Osteocyte (in vitro differentiated cells): ENCODE results near the gene RBBP7. TPM values are rescaled to one million over a fixed set of nuclear protein-coding genes. Genes with fewer than 3 reads are reported as not detected.
A peak's percentile ranks its signal among the peaks of the same experiment; 100 is the strongest.

ENCODE experiments used
- DNase-seq: peaks from one replicate; pipeline ENCODE4 v3.0.0; 2021; ENCODE audit warnings: mixed read lengths; ENCODE audit not compliant: unreplicated experiment; ENCODE audit errors: extremely low spot score
- H3K27ac Mint-ChIP-seq: one replicate; pipeline ENCODE4 v1.8.0; 2021; ENCODE audit warnings: mild to moderate bottlenecking, mixed read lengths; ENCODE audit not compliant: unreplicated experiment
- H3K27me3 Mint-ChIP-seq: one replicate; pipeline ENCODE4 v1.8.0; 2021; ENCODE audit warnings: mixed read lengths; ENCODE audit not compliant: unreplicated experiment
- H3K36me3 Mint-ChIP-seq: one replicate; pipeline ENCODE4 v1.8.0; 2021; ENCODE audit warnings: mixed read lengths; ENCODE audit not compliant: unreplicated experiment
- H3K4me1 Mint-ChIP-seq: one replicate; pipeline ENCODE4 v1.8.0; 2021; ENCODE audit warnings: mixed read lengths; ENCODE audit not compliant: unreplicated experiment
- H3K4me3 Mint-ChIP-seq: one replicate; pipeline ENCODE4 v1.8.0; 2021; ENCODE audit warnings: mild to moderate bottlenecking, moderate library complexity, mixed read lengths; ENCODE audit not compliant: unreplicated experiment
- H3K9me3 Mint-ChIP-seq: one replicate; pipeline ENCODE4 v1.8.0; 2021; ENCODE audit warnings: mixed read lengths; ENCODE audit not compliant: unreplicated experiment
- total RNA-seq: library from RNA; stranded (reverse); gene quantifications from 2 replicates; pipeline ENCODE4 v1.2.1, GENCODE V29; 2021
- TF ChIP-seq, protein P1 (sequence below): fragments of 200-600 bp; sonication (generic); IDR thresholded peaks from 2 replicates; pipeline ENCODE4 v1.5.0; 2021; ENCODE audit warnings: antibody characterized with exemption, mild to moderate bottlenecking, moderate library complexity

Gene RBBP7
- total RNA-seq, 1 donor from 2014 or later = 148 TPM

GRCh38 chrX:16873106-16873505 is 2.9 kb upstream of the RBBP7 start:
- Mint-ChIP-seq H3K4me3 (no peak overlapping the region), H3K27ac (no peak overlapping the region)

DNA sequence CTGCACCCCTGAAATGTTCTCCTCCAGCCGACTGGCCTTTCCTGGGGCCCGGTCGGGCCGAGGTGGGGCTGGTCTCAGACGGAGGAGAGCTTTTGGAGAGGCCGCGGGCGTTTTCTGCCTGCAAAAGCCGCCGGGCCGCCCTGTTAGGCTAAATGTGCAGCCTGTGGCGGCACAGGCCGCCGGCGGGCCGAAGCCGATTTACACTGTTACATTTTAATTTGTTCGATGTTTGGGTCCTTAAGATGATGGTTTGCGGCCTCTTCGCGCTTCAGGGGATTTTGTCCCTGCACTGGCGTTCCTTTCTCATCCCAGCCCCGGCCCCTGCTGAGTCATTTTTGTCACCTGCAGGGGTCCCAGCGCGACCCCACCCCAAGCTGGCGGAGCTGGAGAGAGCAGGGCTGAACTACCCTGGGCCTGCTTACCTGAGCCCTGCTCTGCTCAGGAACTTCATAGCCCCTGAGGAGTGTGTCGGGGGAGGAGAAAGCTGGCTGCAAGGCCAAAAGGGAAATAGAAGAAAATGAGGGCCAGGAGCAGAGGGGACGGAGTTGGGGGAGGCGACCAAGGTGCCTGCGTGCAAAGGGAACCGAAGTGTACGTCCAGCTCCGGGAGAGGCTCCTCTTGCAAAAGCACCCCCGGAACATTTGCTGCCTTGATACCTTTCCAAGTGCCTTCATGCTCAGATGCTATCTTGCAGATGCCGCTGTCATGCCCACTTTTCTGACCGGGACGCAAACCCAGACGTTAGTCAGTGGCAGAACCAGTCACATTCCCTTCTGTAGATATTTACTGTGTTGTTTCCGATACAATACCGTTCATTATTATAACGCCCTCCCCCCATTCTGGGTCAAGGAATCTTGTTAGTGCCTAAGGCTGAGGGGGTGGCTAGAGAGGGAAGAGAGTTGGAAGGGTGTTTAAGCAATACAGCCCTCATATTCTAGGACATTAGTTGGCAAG is 977 bp upstream of the RBBP7 start:
- H3K9me3 Mint-ChIP-seq = no peaks in the 10 kb centered on the region
- peak; percentile 85 for DNase-seq
- peaks cover 17% of the 10 kb centered on the region for H3K27me3 Mint-ChIP-seq
- H3K4me1 Mint-ChIP-seq = peaks cover 34% of the 10 kb centered on the region
- TF ChIP-seq, protein P1, sequence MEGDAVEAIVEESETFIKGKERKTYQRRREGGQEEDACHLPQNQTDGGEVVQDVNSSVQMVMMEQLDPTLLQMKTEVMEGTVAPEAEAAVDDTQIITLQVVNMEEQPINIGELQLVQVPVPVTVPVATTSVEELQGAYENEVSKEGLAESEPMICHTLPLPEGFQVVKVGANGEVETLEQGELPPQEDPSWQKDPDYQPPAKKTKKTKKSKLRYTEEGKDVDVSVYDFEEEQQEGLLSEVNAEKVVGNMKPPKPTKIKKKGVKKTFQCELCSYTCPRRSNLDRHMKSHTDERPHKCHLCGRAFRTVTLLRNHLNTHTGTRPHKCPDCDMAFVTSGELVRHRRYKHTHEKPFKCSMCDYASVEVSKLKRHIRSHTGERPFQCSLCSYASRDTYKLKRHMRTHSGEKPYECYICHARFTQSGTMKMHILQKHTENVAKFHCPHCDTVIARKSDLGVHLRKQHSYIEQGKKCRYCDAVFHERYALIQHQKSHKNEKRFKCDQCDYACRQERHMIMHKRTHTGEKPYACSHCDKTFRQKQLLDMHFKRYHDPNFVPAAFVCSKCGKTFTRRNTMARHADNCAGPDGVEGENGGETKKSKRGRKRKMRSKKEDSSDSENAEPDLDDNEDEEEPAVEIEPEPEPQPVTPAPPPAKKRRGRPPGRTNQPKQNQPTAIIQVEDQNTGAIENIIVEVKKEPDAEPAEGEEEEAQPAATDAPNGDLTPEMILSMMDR = no peak
- H3K36me3 Mint-ChIP-seq = no peaks in the 10 kb centered on the region
- peak overlapping the region; percentile 78 for H3K4me3 Mint-ChIP-seq
- H3K27ac Mint-ChIP-seq = peak overlapping the region; percentile 87

More at GRCh38 chrX:16873106-16873505, 2.9 kb upstream of the RBBP7 start:
- Mint-ChIP-seq H3K36me3 (no peaks in the 10 kb centered on the region), H3K4me1 (peaks cover 23% of the 10 kb centered on the region), H3K9me3 (no peaks in the 10 kb centered on the region), H3K27me3 (peaks cover 36% of the 10 kb centered on the region)
- TF ChIP-seq, protein P1 = no peak
- DNase-seq = no peak

DNA sequence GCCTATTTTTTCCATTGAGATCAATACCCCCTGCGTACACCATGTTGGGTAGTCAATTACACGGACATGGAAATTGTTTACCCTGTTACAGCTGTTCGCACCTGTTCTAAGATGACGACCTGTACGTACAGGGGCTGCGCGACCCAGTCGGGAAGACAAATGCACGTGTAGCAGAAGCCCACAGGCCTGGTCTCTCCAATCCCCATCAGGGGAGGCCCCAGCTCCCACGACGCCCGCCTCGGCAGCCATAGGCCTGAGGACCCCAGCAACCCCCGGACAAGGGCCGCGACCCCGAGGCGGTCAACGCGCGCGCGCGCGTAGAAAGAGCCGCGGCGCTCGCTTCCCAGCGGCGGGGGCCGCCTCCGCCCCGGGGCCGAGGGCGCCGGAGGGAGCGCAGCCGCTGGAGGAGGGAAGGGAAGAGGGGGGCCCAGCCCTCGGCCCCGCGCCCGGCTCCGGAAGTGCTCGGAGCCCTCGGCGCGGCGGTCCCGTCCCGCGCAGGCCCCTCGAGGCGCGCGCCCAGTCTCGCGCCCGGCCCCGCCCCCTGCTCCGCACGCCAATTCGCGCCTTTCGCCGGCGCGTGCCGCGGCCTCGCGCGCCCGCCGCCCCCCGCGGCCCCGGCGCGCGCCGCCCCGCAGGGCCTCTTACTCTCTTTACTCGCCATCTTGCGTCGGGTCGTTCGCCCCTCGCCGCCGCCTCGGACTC is 618 bp downstream of the RBBP7 start:
- Mint-ChIP-seq H3K27ac (peak overlapping the region; percentile 100), H3K36me3 (no peaks in the 10 kb centered on the region), H3K4me1 (peaks cover 40% of the 10 kb centered on the region), H3K27me3 (peaks cover 5% of the 10 kb centered on the region), H3K9me3 (no peaks in the 10 kb centered on the region), H3K4me3 (peak overlapping the region; percentile 99)
- TF ChIP-seq, protein P1 = no peak
- no peak for DNase-seq

- H3K36me3 Mint-ChIP-seq = no peaks in the 10 kb centered on the region
- peak overlapping the region; percentile 82 for H3K4me3 Mint-ChIP-seq
- peaks cover 40% of the 10 kb centered on the region for H3K4me1 Mint-ChIP-seq
- H3K9me3 Mint-ChIP-seq = no peaks in the 10 kb centered on the region
- TF ChIP-seq, protein P1 = no peak
- H3K27ac Mint-ChIP-seq = peak overlapping the region; percentile 74
- H3K27me3 Mint-ChIP-seq = no peaks in the 10 kb centered on the region
- no peak for DNase-seq
Observed at GRCh38 chrX:16868920-16869319, 1.2 kb downstream of the RBBP7 start.

DNA sequence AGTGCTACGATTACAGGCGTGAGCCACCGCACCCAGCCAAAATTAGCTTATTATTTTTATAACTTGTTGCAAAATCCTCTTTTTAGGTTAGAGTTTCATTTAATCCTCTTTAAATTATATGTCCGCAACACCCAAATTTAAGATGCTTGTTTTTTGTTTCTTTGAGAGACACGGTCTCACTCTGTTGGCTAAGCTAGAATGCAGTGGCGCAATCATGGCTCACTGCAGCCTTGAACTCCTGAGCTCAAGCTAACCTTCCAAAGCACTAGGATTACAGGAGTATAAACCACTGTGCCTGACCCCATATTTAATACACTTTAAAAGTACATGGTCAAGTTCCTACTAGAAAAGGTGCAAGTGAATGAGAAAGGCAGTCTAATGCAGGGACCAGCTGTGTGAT is 2.2 kb downstream of the RBBP7 start:
- Mint-ChIP-seq H3K4me3 (peak overlapping the region; percentile 82), H3K4me1 (peaks cover 40% of the 10 kb centered on the region), H3K27ac (no peak overlapping the region), H3K9me3 (no peaks in the 10 kb centered on the region), H3K27me3 (no peaks in the 10 kb centered on the region), H3K36me3 (peaks cover 6% of the 10 kb centered on the region)
- no peak for DNase-seq
- TF ChIP-seq, protein P1 = no peak
